OCI-LY3 (cell line): ENCODE measurements around the gene AGBL4.

ENCODE experiments used
- H2AFZ ChIP-seq: fragments of 200-600, 300-600 bp; shearing (Covaris generic); 2 replicates; pipeline ENCODE4 v1.6.0; 2014; ENCODE audit warnings: antibody characterized with exemption, low read depth, low read length
- H3K27ac ChIP-seq: fragments of 200-600, 300-600 bp; sonication (generic); 2 replicates; pipeline ENCODE4 v1.5.1; 2014; ENCODE audit warnings: mild to moderate bottlenecking, low read length, moderate library complexity, mixed read lengths
- H3K27me3 ChIP-seq: fragments of 200-600, 300-600 bp; sonication (generic); 2 replicates; pipeline ENCODE4 v1.6.1; 2014; ENCODE audit warnings: low read depth, low read length, mixed read lengths
- H3K36me3 ChIP-seq: fragments of 200-600, 300-600 bp; sonication (generic); replicated peaks from 2 replicates; pipeline ENCODE3; 2014; ENCODE audit warnings: low read depth, low read length, mixed read lengths
- H3K4me1 ChIP-seq: fragments of 300-600, 200-600 bp; sonication (generic); 2 replicates; pipeline ENCODE4 v1.6.1; 2014; ENCODE audit warnings: low read length, mixed read lengths
- H3K4me2 ChIP-seq: fragments of 200-600, 300-600 bp; sonication (generic); 2 replicates; pipeline ENCODE4 v1.6.1; 2014; ENCODE audit warnings: low read length, mixed read lengths
- H3K4me3 ChIP-seq: fragments of 300-600, 200-600 bp; sonication (generic); 2 replicates; pipeline ENCODE4 v1.5.1; 2014; ENCODE audit warnings: antibody characterized with exemption, mild to moderate bottlenecking, low read length, moderate library complexity
- H3K79me2 ChIP-seq: fragments of 300-600, 200-600 bp; shearing (Covaris generic); 2 replicates; pipeline ENCODE4 v1.6.1; 2014; ENCODE audit warnings: mild to moderate bottlenecking, low read length, mixed read lengths
- H3K9ac ChIP-seq: fragments of 300-600, 200-600 bp; shearing (Covaris generic); 2 replicates; pipeline ENCODE4 v1.6.0; 2014; ENCODE audit warnings: mild to moderate bottlenecking, low read length, moderate library complexity
- H3K9me3 ChIP-seq: fragments of 200-600, 300-600 bp; shearing (Covaris generic); 2 replicates; pipeline ENCODE4 v1.6.1; 2014; ENCODE audit warnings: low read length, mixed read lengths; ENCODE audit not compliant: insufficient read depth
- H4K20me1 ChIP-seq: fragments of 200-600, 300-600 bp; sonication (generic); 2 replicates; pipeline ENCODE4 v1.6.1; 2016; ENCODE audit warnings: low read length, mixed read lengths; ENCODE audit not compliant: insufficient read depth
- CTCF ChIP-seq: fragments of 200-600, 300-600 bp; sonication (generic); IDR thresholded peaks from 2 replicates; pipeline ENCODE4 v1.5.1; 2014; ENCODE audit warnings: antibody characterized with exemption, low read length, low read depth
- EZH2phosphoT487 ChIP-seq: fragments of 200-600 bp; shearing (Covaris generic); IDR thresholded peaks from 2 replicates; pipeline ENCODE4 v1.6.1; 2018; ENCODE audit warnings: antibody characterized with exemption, mixed run types, low read depth

Gene AGBL4

GRCh38 chr1:49048188-49048587, 975.6 kb downstream of the AGBL4 start:
- H3K9ac ChIP-seq: no peak overlapping the region
- no peaks in the 10 kb centered on the region for H4K20me1 ChIP-seq
- no peak overlapping the region for H3K4me3 ChIP-seq
- no peaks in the 10 kb centered on the region for H3K27me3 ChIP-seq
- H3K36me3 ChIP-seq: no peaks in the 10 kb centered on the region
- no peaks in the 10 kb centered on the region for H3K9me3 ChIP-seq
- no peak overlapping the region for H2AFZ ChIP-seq
- no peaks in the 10 kb centered on the region for H3K79me2 ChIP-seq
- no peak overlapping the region for H3K27ac ChIP-seq
- H3K4me2 ChIP-seq: no peak overlapping the region
- TF ChIP-seq EZH2phosphoT487 (no peak), CTCF (no peak)
- no peaks in the 10 kb centered on the region for H3K4me1 ChIP-seq

- no peak overlapping the region for H2AFZ ChIP-seq
- H3K9me3 ChIP-seq: no peaks in the 10 kb centered on the region
- TF ChIP-seq CTCF (no peak), EZH2phosphoT487 (no peak)
Measured at GRCh38 chr1:49046305-49046704, 977.4 kb downstream of the AGBL4 start.

GRCh38 chr1:49045371-49045770, 978.4 kb downstream of the AGBL4 start:
- no peak overlapping the region for H3K27ac ChIP-seq
- no peaks in the 10 kb centered on the region for H3K9me3 ChIP-seq
- H3K36me3 ChIP-seq: no peaks in the 10 kb centered on the region
- no peak overlapping the region for H3K4me3 ChIP-seq
- H3K9ac ChIP-seq: no peak overlapping the region
- H3K79me2 ChIP-seq: no peaks in the 10 kb centered on the region
- H2AFZ ChIP-seq: no peak overlapping the region
- H3K4me1 ChIP-seq: no peaks in the 10 kb centered on the region
- no peaks in the 10 kb centered on the region for H4K20me1 ChIP-seq
- no peaks in the 10 kb centered on the region for H3K27me3 ChIP-seq
- no peak overlapping the region for H3K4me2 ChIP-seq
- TF ChIP-seq CTCF (no peak), EZH2phosphoT487 (no peak)

More at GRCh38 chr1:49046305-49046704, 977.4 kb downstream of the AGBL4 start:
- Histone ChIP-seq H3K4me2 (no peak overlapping the region), H3K9ac (no peak overlapping the region), H3K36me3 (no peaks in the 10 kb centered on the region), H4K20me1 (no peaks in the 10 kb centered on the region), H3K79me2 (no peaks in the 10 kb centered on the region), H3K27me3 (no peaks in the 10 kb centered on the region), H3K4me1 (no peaks in the 10 kb centered on the region), H3K4me3 (no peak overlapping the region), H3K27ac (no peak overlapping the region)

GRCh38 chr1:49036700-49037099, 987.1 kb downstream of the AGBL4 start:
- no peak for TF ChIP-seq CTCF
- TF ChIP-seq EZH2phosphoT487: no peak
- no peaks in the 10 kb centered on the region for H3K27me3 ChIP-seq
- no peaks in the 10 kb centered on the region for H4K20me1 ChIP-seq
- H3K4me3 ChIP-seq: no peak overlapping the region
- H2AFZ ChIP-seq: no peak overlapping the region
- H3K9me3 ChIP-seq: no peaks in the 10 kb centered on the region
- H3K36me3 ChIP-seq: no peaks in the 10 kb centered on the region
- H3K79me2 ChIP-seq: no peaks in the 10 kb centered on the region
- no peak overlapping the region for H3K4me2 ChIP-seq
- H3K4me1 ChIP-seq: no peaks in the 10 kb centered on the region
- no peak overlapping the region for H3K9ac ChIP-seq
- no peak overlapping the region for H3K27ac ChIP-seq
